CD4-positive, CD25-positive, alpha-beta regulatory T cell (primary cell): ENCODE results near the gene FRMD3. TPM values are rescaled to one million over a fixed set of nuclear protein-coding genes. Genes with fewer than 3 reads are reported as not detected.

Source experiments
- ATAC-seq, 2 donors: fragments of 150-1000 bp; cut with Tn5 transposase; one replicate each; pipeline ENCODE4 v1.10.0; 2021; ENCODE audit warnings: low read depth in 2 of 2, moderate number of reproducible peaks in 2 of 2, moderate library complexity in 1 of 2
- DNase-seq, 3 donors: peaks; one replicate each; pipeline versions ENCODE4 v3.0.0 to v3.0.0-alpha.2; 2012 to 2022; ENCODE audit warnings: mixed read lengths in 1 of 3
- H3K27ac ChIP-seq: one replicate; pipeline ENCODE4 v1.7.0; 2013; ENCODE audit warnings: mild to moderate bottlenecking, low read length; ENCODE audit not compliant: insufficient read depth, poor library complexity, severe bottlenecking
- H3K27me3 ChIP-seq: one replicate; pipeline ENCODE4 v1.7.0; 2013; ENCODE audit warnings: low read length; ENCODE audit not compliant: control insufficient read depth, insufficient read depth
- H3K36me3 ChIP-seq: one replicate; pipeline ENCODE4 v1.7.0; 2013; ENCODE audit warnings: mild to moderate bottlenecking, low read length, moderate library complexity; ENCODE audit not compliant: control insufficient read depth, insufficient read depth
- H3K4me1 ChIP-seq: 2 replicates; pipeline ENCODE4 v1.7.0; 2013; ENCODE audit warnings: mild to moderate bottlenecking, low read length; ENCODE audit not compliant: insufficient read depth, control insufficient read depth, poor library complexity, severe bottlenecking
- H3K4me3 ChIP-seq: one replicate; pipeline ENCODE4 v1.7.0; 2013; ENCODE audit warnings: low read depth, mild to moderate bottlenecking, low read length, moderate library complexity
- H3K9me3 ChIP-seq, 2 experiments: 1 replicate in 1 of 2; 2 replicates in 1 of 2; pipeline ENCODE4 v1.7.0; 2013; ENCODE audit warnings: low read length in 2 of 2, mild to moderate bottlenecking in 1 of 2, moderate library complexity in 1 of 2; ENCODE audit not compliant: control insufficient read depth in 2 of 2
- H3K27ac Mint-ChIP-seq, 3 donors: one replicate each; pipeline ENCODE4 v1.8.0; 2020 to 2022; ENCODE audit warnings: mild to moderate bottlenecking in 3 of 3, mixed read lengths in 3 of 3, moderate library complexity in 2 of 3
- H3K27me3 Mint-ChIP-seq: one replicate; pipeline ENCODE4 v1.8.0; 2022; ENCODE audit warnings: mild to moderate bottlenecking, mixed read lengths
- H3K36me3 Mint-ChIP-seq: one replicate; pipeline ENCODE4 v1.8.0; 2020; ENCODE audit warnings: mixed read lengths
- H3K4me1 Mint-ChIP-seq, 4 donors: one replicate each; pipeline ENCODE4 v1.8.0; 2020 to 2022; ENCODE audit warnings: mixed read lengths in 4 of 4, mild to moderate bottlenecking in 1 of 4
- H3K4me3 Mint-ChIP-seq, 4 donors: one replicate each; pipeline ENCODE4 v1.8.0; 2020 to 2022; ENCODE audit warnings: mild to moderate bottlenecking in 4 of 4, mixed read lengths in 4 of 4, moderate library complexity in 3 of 4
- H3K9me3 Mint-ChIP-seq, 7 donors: one replicate each; pipeline ENCODE4 v1.8.0; 2020 to 2022; ENCODE audit warnings: mixed read lengths in 7 of 7, mild to moderate bottlenecking in 3 of 7, moderate library complexity in 2 of 7
- polyA plus RNA-seq, 4 donors: library from polyadenylated mRNA; unstranded; fragments of 300-500 nt; fragmentation: Illumina TruSeq; gene quantifications; one replicate each; pipeline ENCODE4 v1.2.3, GENCODE V29; 2021
- total RNA-seq: library from RNA; stranded (reverse); gene quantifications from one replicate; pipeline ENCODE4 v1.2.3, GENCODE V29; 2022

FRMD3 gene
- total and polyA plus RNA-seq, 5 donors from 2014 or later, result 0.25 to 2.8 TPM; not detected in 3

- Histone ChIP-seq H3K4me1 (no peaks in the 10 kb centered on the region), H3K4me3 (no peak overlapping the region), H3K36me3 (no peaks in the 10 kb centered on the region), H3K27me3 (no peaks in the 10 kb centered on the region), H3K9me3 (no peaks in the 10 kb centered on the region), H3K27ac (no peak overlapping the region)
- Mint-ChIP-seq H3K4me1 (no peaks in the 10 kb centered on the region), H3K27ac (no peak overlapping the region), H3K36me3 (no peaks in the 10 kb centered on the region), H3K9me3 (peaks cover 0 to 4% (median 2%) of the 10 kb centered on the region in 7 donors), H3K27me3 (no peaks in the 10 kb centered on the region), H3K4me3 (no peak overlapping the region)
- no peak for ATAC-seq
- no peak for DNase-seq
These were observed 257.4 kb downstream of the FRMD3 start for GRCh38 chr9:83280790-83281189.

GRCh38 chr9:83280268-83280667 is 257.9 kb downstream of the FRMD3 start:
- Histone ChIP-seq H3K36me3 (no peaks in the 10 kb centered on the region), H3K27me3 (no peaks in the 10 kb centered on the region), H3K4me1 (no peaks in the 10 kb centered on the region), H3K9me3 (no peaks in the 10 kb centered on the region), H3K27ac (no peak overlapping the region), H3K4me3 (no peak overlapping the region)
- Mint-ChIP-seq H3K27me3 (no peaks in the 10 kb centered on the region), H3K9me3 (peaks cover 0 to 4% (median 2%) of the 10 kb centered on the region in 7 donors), H3K4me1 (no peaks in the 10 kb centered on the region), H3K27ac (no peak overlapping the region), H3K36me3 (no peaks in the 10 kb centered on the region), H3K4me3 (no peak overlapping the region)
- DNase-seq, result no peak
- no peak for ATAC-seq

- H3K4me3 ChIP-seq, result no peak overlapping the region
- H3K27me3 Mint-ChIP-seq, result no peaks in the 10 kb centered on the region
- H3K4me3 Mint-ChIP-seq, result no peak overlapping the region
- H3K4me1 ChIP-seq, result no peaks in the 10 kb centered on the region
- H3K36me3 ChIP-seq, result no peaks in the 10 kb centered on the region
- ATAC-seq, result no peak
- H3K36me3 Mint-ChIP-seq, result no peaks in the 10 kb centered on the region
- no peaks in the 10 kb centered on the region for H3K9me3 ChIP-seq
- DNase-seq, result no peak
- no peaks in the 10 kb centered on the region for H3K27me3 ChIP-seq
- peaks cover 0 to 4% (median 2%) of the 10 kb centered on the region in 7 donors for H3K9me3 Mint-ChIP-seq
- no peaks in the 10 kb centered on the region for H3K4me1 Mint-ChIP-seq
- no peak overlapping the region for H3K27ac ChIP-seq
- H3K27ac Mint-ChIP-seq, result no peak overlapping the region
These were observed 263.4 kb downstream of the FRMD3 start for GRCh38 chr9:83274787-83275186.

GRCh38 chr9:83271665-83272071 is 266.5 kb downstream of the FRMD3 start:
- no peak overlapping the region for H3K4me3 ChIP-seq
- H3K9me3 ChIP-seq, result no peaks in the 10 kb centered on the region
- no peak overlapping the region for H3K27ac Mint-ChIP-seq
- H3K9me3 Mint-ChIP-seq, result peaks cover 0 to under 1% (median 0%) of the 10 kb centered on the region in 7 donors
- DNase-seq (no peak), ATAC-seq (no peak)
- no peaks in the 10 kb centered on the region for H3K27me3 ChIP-seq
- no peaks in the 10 kb centered on the region for H3K4me1 ChIP-seq
- no peaks in the 10 kb centered on the region for H3K36me3 Mint-ChIP-seq
- H3K4me1 Mint-ChIP-seq, result no peaks in the 10 kb centered on the region
- H3K27ac ChIP-seq, result no peak overlapping the region
- H3K27me3 Mint-ChIP-seq, result no peaks in the 10 kb centered on the region
- H3K36me3 ChIP-seq, result no peaks in the 10 kb centered on the region
- H3K4me3 Mint-ChIP-seq, result no peak overlapping the region

GRCh38 chr9:83270116-83270515 is 268.1 kb downstream of the FRMD3 start:
- Histone ChIP-seq H3K27ac (no peak overlapping the region), H3K36me3 (no peaks in the 10 kb centered on the region), H3K27me3 (no peaks in the 10 kb centered on the region), H3K4me1 (no peaks in the 10 kb centered on the region), H3K9me3 (no peaks in the 10 kb centered on the region), H3K4me3 (no peak overlapping the region)
- Mint-ChIP-seq H3K4me1 (no peaks in the 10 kb centered on the region), H3K9me3 (peaks cover 0 to 2% (median 0%) of the 10 kb centered on the region in 7 donors), H3K4me3 (no peak overlapping the region), H3K36me3 (no peaks in the 10 kb centered on the region), H3K27ac (no peak overlapping the region), H3K27me3 (no peaks in the 10 kb centered on the region)
- DNase-seq (no peak), ATAC-seq (no peak)

- Histone ChIP-seq H3K27me3 (no peaks in the 10 kb centered on the region), H3K4me1 (no peaks in the 10 kb centered on the region), H3K4me3 (no peak overlapping the region), H3K27ac (no peak overlapping the region), H3K9me3 (no peaks in the 10 kb centered on the region), H3K36me3 (no peaks in the 10 kb centered on the region)
- Mint-ChIP-seq H3K27ac (no peak overlapping the region), H3K4me1 (peaks cover 0 to 5% (median 0%) of the 10 kb centered on the region in 4 donors), H3K27me3 (no peaks in the 10 kb centered on the region), H3K9me3 (peaks cover 0 to 2% (median 0%) of the 10 kb centered on the region in 7 donors), H3K36me3 (no peaks in the 10 kb centered on the region), H3K4me3 (no peak overlapping the region)
- DNase-seq, result no peak
- ATAC-seq, result no peak
These were observed 270.5 kb downstream of the FRMD3 start for GRCh38 chr9:83267741-83268140.

GRCh38 chr9:83266666-83267496 is 271.3 kb downstream of the FRMD3 start:
- no peak overlapping the region for H3K4me3 Mint-ChIP-seq
- no peak for ATAC-seq

GRCh38 chr9:83266331-83266665 is 271.9 kb downstream of the FRMD3 start:
- Histone ChIP-seq H3K9me3 (no peaks in the 10 kb centered on the region), H3K36me3 (no peaks in the 10 kb centered on the region), H3K4me1 (no peaks in the 10 kb centered on the region), H3K27ac (no peak overlapping the region), H3K4me3 (no peak overlapping the region), H3K27me3 (no peaks in the 10 kb centered on the region)
- H3K36me3 Mint-ChIP-seq, result no peaks in the 10 kb centered on the region
- H3K27ac Mint-ChIP-seq, result no peak overlapping the region
- H3K4me1 Mint-ChIP-seq, result peaks cover 0 to 5% (median 0%) of the 10 kb centered on the region in 4 donors
- peaks cover 0 to 5% (median 0%) of the 10 kb centered on the region in 7 donors for H3K9me3 Mint-ChIP-seq
- no peak overlapping the region for H3K4me3 Mint-ChIP-seq
- DNase-seq, result no peak
- no peaks in the 10 kb centered on the region for H3K27me3 Mint-ChIP-seq
- ATAC-seq, result no peak

More at GRCh38 chr9:83266666-83267496, 271.3 kb downstream of the FRMD3 start:
- Mint-ChIP-seq H3K4me1 (peaks cover 0 to 5% (median 0%) of the 10 kb centered on the region in 4 donors), H3K9me3 (peaks cover 0 to 5% (median 0%) of the 10 kb centered on the region in 7 donors), H3K36me3 (no peaks in the 10 kb centered on the region), H3K27ac (no peak overlapping the region), H3K27me3 (no peaks in the 10 kb centered on the region)
- Histone ChIP-seq H3K36me3 (no peaks in the 10 kb centered on the region), H3K4me1 (no peaks in the 10 kb centered on the region), H3K27ac (no peak overlapping the region), H3K27me3 (no peaks in the 10 kb centered on the region), H3K9me3 (no peaks in the 10 kb centered on the region), H3K4me3 (no peak overlapping the region)
- no peak for DNase-seq
